NCI-H82 treated with DMSO at 0.1 percent for 48 hours (cell line): ENCODE results near the gene ASPSCR1.
"Not testable (repeated sequence)": the region's sequence is repeated elsewhere in the genome, so short reads cannot be mapped to it uniquely, and the experiment has no call there.

Experiments used
- DNase-seq: peaks from one replicate; lab custom pipeline; 2025; ENCODE audit not compliant: unreplicated experiment; lab: John Stamatoyannopoulos, UW

Gene ASPSCR1

GRCh38 chr17:81981511-81981910 lies 4.1 kb downstream of the ASPSCR1 start:
- DNase-seq: not testable (repeated sequence)

- DNase-seq: no peak
Observed at GRCh38 chr17:81983011-81983638, 5.7 kb downstream of the ASPSCR1 start.

- DNase-seq: no peak
Observed at GRCh38 chr17:81983639-81984373, 6.4 kb downstream of the ASPSCR1 start.

- DNase-seq: no peak
Observed at GRCh38 chr17:81984773-81985410, 7.5 kb downstream of the ASPSCR1 start.

- no peak for DNase-seq
Observed at GRCh38 chr17:81986606-81987005, 9.2 kb downstream of the ASPSCR1 start.

- no peak for DNase-seq
Observed at GRCh38 chr17:81987161-81987770, 9.8 kb downstream of the ASPSCR1 start.

GRCh38 chr17:81990836-81991683 lies 13.6 kb downstream of the ASPSCR1 start:
- no peak for DNase-seq

- DNase-seq: no peak
Observed at GRCh38 chr17:81991684-81992305, 14.4 kb downstream of the ASPSCR1 start.

GRCh38 chr17:81992306-81993102 lies 15.1 kb downstream of the ASPSCR1 start:
- DNase-seq: no peak

GRCh38 chr17:81993729-81994592 lies 16.5 kb downstream of the ASPSCR1 start:
- DNase-seq: no peak

- no peak for DNase-seq
Observed at GRCh38 chr17:81994593-81995462, 17.4 kb downstream of the ASPSCR1 start.

- DNase-seq: no peak
Observed at GRCh38 chr17:81995463-81996231, 18.2 kb downstream of the ASPSCR1 start.

GRCh38 chr17:81996232-81996756 lies 18.9 kb downstream of the ASPSCR1 start:
- no peak for DNase-seq

- DNase-seq: no peak
Observed at GRCh38 chr17:81996757-81997441, 19.5 kb downstream of the ASPSCR1 start.

- DNase-seq: no peak
Observed at GRCh38 chr17:81998212-81998611, 20.8 kb downstream of the ASPSCR1 start.
